Lung (tissue), 16 donors: ENCODE measurements around the gene FAM200C. TPM values are rescaled to one million over a fixed set of nuclear protein-coding genes. Genes with fewer than 3 reads are reported as not detected.

Experiments used
- ATAC-seq: fragments of 200-7000 bp; cut with Tn5 transposase; one replicate; pipeline ENCODE4 v1.9.1; 2020; ENCODE audit warnings: moderate number of reproducible peaks; ENCODE audit not compliant: insufficient read depth, low FRiP score
- DNase-seq, 3 donors: peaks; one replicate each; pipeline ENCODE4 v3.0.0-alpha.2; 2013 to 2017
- H3K27ac ChIP-seq, 2 donors: one replicate each; pipeline ENCODE4 v1.5.1; 2013; ENCODE audit warnings: mild to moderate bottlenecking in 2 of 2, moderate library complexity in 2 of 2, control low read depth in 1 of 2, inconsistent platforms in 1 of 2, low read depth in 1 of 2, low read length in 1 of 2
- H3K27me3 ChIP-seq, 3 donors: one replicate each; pipeline ENCODE4 v1.5.1; 2013; ENCODE audit warnings: low read length in 2 of 3; ENCODE audit not compliant: control insufficient read depth in 3 of 3, insufficient read depth in 3 of 3
- H3K36me3 ChIP-seq, 4 donors: one replicate each; pipeline ENCODE4 v1.5.1; 2013; ENCODE audit warnings: low read length in 4 of 4, mild to moderate bottlenecking in 1 of 4, moderate library complexity in 1 of 4; ENCODE audit not compliant: control insufficient read depth in 4 of 4, insufficient read depth in 4 of 4
- H3K4me1 ChIP-seq, 5 donors: one replicate each; pipeline ENCODE4 v1.5.1; 2013; ENCODE audit warnings: low read length in 5 of 5, mild to moderate bottlenecking in 2 of 5, moderate library complexity in 1 of 5; ENCODE audit not compliant: control insufficient read depth in 5 of 5, insufficient read depth in 5 of 5
- H3K4me3 ChIP-seq: one replicate; pipeline ENCODE4 v1.5.1; 2013; ENCODE audit warnings: mild to moderate bottlenecking, control low read depth, moderate library complexity
- H3K9ac ChIP-seq, 2 donors: one replicate each; pipeline ENCODE4 v1.5.1; 2013; ENCODE audit warnings: low read length in 2 of 2, control low read depth in 1 of 2; ENCODE audit not compliant: insufficient read depth in 1 of 2
- H3K9me3 ChIP-seq, 4 donors: one replicate each; pipeline ENCODE4 v1.5.1; 2013; ENCODE audit warnings: low read length in 3 of 4, mild to moderate bottlenecking in 1 of 4, moderate library complexity in 1 of 4; ENCODE audit not compliant: control insufficient read depth in 4 of 4, insufficient read depth in 3 of 4
- CTCF ChIP-seq: IDR thresholded peaks from 2 replicates; pipeline ENCODE4 v1.5.1; 2012; ENCODE audit warnings: mild to moderate bottlenecking; ENCODE audit errors: control extremely low read depth, extremely low read depth
- WGBS, 2 donors: extraction: QIAGEN DNeasy Blood & Tissue Kit; methylation state at CpG; one replicate each; pipeline ENCODE4 v1.1.7; 2013; 5-methylcytosine and 5-hydroxymethylcytosine counted together
- long read RNA-seq, 5 donors: transcript quantifications; one replicate each; lab custom pipeline, GENCODE V29; 2026
- polyA plus RNA-seq, 2 donors: library from polyadenylated mRNA; stranded (reverse); fragments of 200-250 nt; gene quantifications; one replicate each; pipeline ENCODE4 v1.2.1, GENCODE V29; 2013
- total RNA-seq, 2 donors: library from RNA; depleted of rRNA in 1 of 2; stranded (reverse); fragments of >200 nt in 1 of 2; gene quantifications; one replicate each; pipeline ENCODE4 v1.2.1, GENCODE V29; 2014 to 2021
- donor health status: control.
- donor health status: control.
- donor health status: Bipolar disorder and iron deficiency.
- donor health status: healthy.
- donor health status: DM: yes; HTN: yes; CAD: no.

FAM200C gene
- total RNA-seq (10 to 100 TPM in 1 of 2 donors, 1 to 10 TPM in 1; 3.0 to 12.3 TPM), polyA plus RNA-seq (1 to 10 TPM; 1.1 to 4.3 TPM)
- long read RNA-seq, donor 1, transcript ZBED8-201 (2 exons, 2,851 nt), result major isoform, 5 of 6 reads
- long read RNA-seq, donor 1, partial matches to known transcripts, result 0 of 6 reads
- long read RNA-seq, donor 1, other reads (novel, unspliced or antisense), result 0 of 6 reads
- long read RNA-seq, donor 2, partial matches to known transcripts, result 0 of 3 reads
- long read RNA-seq, donor 2, other reads (novel, unspliced or antisense), result 0 of 3 reads
- long read RNA-seq, donor 3, partial matches to known transcripts, result 0 of 1 reads
- long read RNA-seq, donor 3, other reads (novel, unspliced or antisense), result 0 of 1 reads
- long read RNA-seq, donor 4, partial matches to known transcripts, result 0 of 1 reads
- long read RNA-seq, donor 4, other reads (novel, unspliced or antisense), result 0 of 1 reads
- long read RNA-seq, donor 5, transcript ZBED8-201 (2 exons, 2,851 nt), result major isoform, 6 of 6 reads
- long read RNA-seq, donor 5, partial matches to known transcripts, result 0 of 6 reads
- long read RNA-seq, donor 5, other reads (novel, unspliced or antisense), result 0 of 6 reads

GRCh38 chr5:160399402-160400353, at the start of gene FAM200C:
FAM200C (minus strand) TSS chr5:160400054; CDS start chr5:160395490, 4,564 bp downstream.
- Histone ChIP-seq H3K27me3 (no peaks in the 10 kb centered on the region), H3K9me3 (no peaks in the 10 kb centered on the region), H3K27ac (peak within 1 kb of the TSS; percentile 90 to 93), H3K4me1 (peaks cover 0 to 16% (median 6%) of the 10 kb centered on the region in 5 donors), H3K9ac (peak within 1 kb of the TSS; percentile 69 to 96), H3K4me3 (peak within 1 kb of the TSS; percentile 73), H3K36me3 (peaks cover 5 to 16% (median 13%) of the 10 kb centered on the region in 4 donors)
- DNase-seq (peak; percentile 95 to 98 (median 98)), ATAC-seq (peak; percentile 94)
- TF ChIP-seq CTCF, result no peak
- WGBS, 2 donors, result 1% methylated on average over 41 of the region's 41 CpGs

GRCh38 chr5:160449458-160449857, 49.6 kb upstream of the FAM200C start:
- no peak for TF ChIP-seq CTCF
- DNase-seq, result no peak
- no peak overlapping the region for H3K4me3 ChIP-seq

GRCh38 chr5:160448886-160449285, 49.0 kb upstream of the FAM200C start:
- H3K27me3 ChIP-seq, result no peaks in the 10 kb centered on the region
- DNase-seq, result no peak
- no peak for TF ChIP-seq CTCF
- no peak overlapping the region for H3K9ac ChIP-seq
- no peak overlapping the region for H3K27ac ChIP-seq
- H3K4me3 ChIP-seq, result no peak overlapping the region
- no peak for ATAC-seq
- no peaks in the 10 kb centered on the region for H3K36me3 ChIP-seq
- no peaks in the 10 kb centered on the region for H3K4me1 ChIP-seq
- 90 to 91% methylated on average over 1 of the region's 1 CpG for WGBS, 2 donors
- peaks cover 0 to 2% (median under 1%) of the 10 kb centered on the region in 4 donors for H3K9me3 ChIP-seq

More at GRCh38 chr5:160449458-160449857, 49.6 kb upstream of the FAM200C start:
- Histone ChIP-seq H3K9me3 (peaks cover 0 to 2% (median under 1%) of the 10 kb centered on the region in 4 donors), H3K36me3 (no peaks in the 10 kb centered on the region), H3K9ac (no peak overlapping the region), H3K27ac (no peak overlapping the region), H3K27me3 (no peaks in the 10 kb centered on the region), H3K4me1 (no peaks in the 10 kb centered on the region)
- 93 to 95% methylated on average over 3 of the region's 3 CpGs for WGBS, 2 donors
- ATAC-seq, result no peak
